Smooth muscle cell (in vitro differentiated cells): Measurements from ENCODE around the gene USP34. TPM values are rescaled to one million over a fixed set of nuclear protein-coding genes. Genes with fewer than 3 reads are reported as not detected.

ENCODE experiments used
- DNase-seq: peaks from one replicate; lab custom pipeline; 2025; ENCODE audit not compliant: unreplicated experiment; lab: John Stamatoyannopoulos, UW
- H2AFZ ChIP-seq: fragments of 200-600 bp; sonication (generic); 2 replicates; pipeline ENCODE4 v1.6.0; 2016; ENCODE audit warnings: antibody characterized with exemption, low read depth, mild to moderate bottlenecking
- H3F3A ChIP-seq: fragments of 200-600 bp; sonication (generic); 2 replicates; pipeline ENCODE4 v1.6.0; 2017; ENCODE audit warnings: antibody characterized with exemption, low read depth
- H3K27ac ChIP-seq: fragments of 200-600 bp; sonication (generic); 2 replicates; pipeline ENCODE4 v1.5.1; 2016; ENCODE audit warnings: low read depth, mild to moderate bottlenecking
- H3K27me3 ChIP-seq: fragments of 200-600 bp; sonication (generic); 2 replicates; pipeline ENCODE4 v1.6.1; 2016; ENCODE audit warnings: low read depth, mild to moderate bottlenecking
- H3K36me3 ChIP-seq: fragments of 200-600 bp; sonication (generic); 2 replicates; pipeline ENCODE4 v1.5.1; 2016; ENCODE audit warnings: low read depth
- H3K4me1 ChIP-seq: fragments of 200-600 bp; sonication (generic); 2 replicates; pipeline ENCODE4 v1.5.1; 2016; ENCODE audit warnings: low read depth
- H3K4me2 ChIP-seq: fragments of 200-600 bp; sonication (generic); 2 replicates; pipeline ENCODE4 v1.6.0; 2016; ENCODE audit warnings: mild to moderate bottlenecking
- H3K4me3 ChIP-seq: fragments of 200-600 bp; sonication (generic); 2 replicates; pipeline ENCODE4 v1.5.1; 2016; ENCODE audit warnings: mild to moderate bottlenecking
- H3K79me2 ChIP-seq: fragments of 200-600 bp; sonication (generic); 2 replicates; pipeline ENCODE4 v1.6.0; 2016; ENCODE audit warnings: low read depth, mild to moderate bottlenecking
- H3K9ac ChIP-seq: fragments of 200-600 bp; sonication (generic); 2 replicates; pipeline ENCODE4 v1.6.0; 2016; ENCODE audit warnings: low read depth
- H3K9me3 ChIP-seq: fragments of 200-600 bp; sonication (generic); replicated peaks from 2 replicates; pipeline ENCODE4 v1.5.1; 2016; ENCODE audit warnings: low read depth
- H4K20me1 ChIP-seq: fragments of 200-600 bp; sonication (generic); 2 replicates; pipeline ENCODE4 v1.6.0; 2016; ENCODE audit warnings: low read depth
- WGBS: methylation state at CpG from one replicate; pipeline ENCODE4 v1.1.7; 2016; ENCODE audit warnings: low lambda C conversion rate; 5-methylcytosine and 5-hydroxymethylcytosine counted together
- polyA plus RNA-seq: library from polyadenylated mRNA; unstranded; fragments of >200 nt; fragmentation: Nextera tagmentation; extraction: Ambion mirVana; gene quantifications from 2 replicates; pipeline ENCODE4 v1.2.1, GENCODE V29; 2016
- total RNA-seq: library from RNA; depleted of rRNA; stranded (reverse); fragments of >200 nt; gene quantifications from 2 replicates; pipeline ENCODE4 v1.2.3, GENCODE V29; 2014
- TF ChIP-seq, protein P1 (sequence below): fragments of 200-600 bp; sonication (generic); IDR thresholded peaks from 2 replicates; pipeline ENCODE4 v1.5.1; 2017; ENCODE audit warnings: borderline replicate concordance, mild to moderate bottlenecking, antibody characterized with exemption; ENCODE audit not compliant: insufficient read depth, poor library complexity, severe bottlenecking

The USP34 gene
- total and polyA plus RNA-seq, 2 experiments from 2014 or later = 26.4 to 152 TPM

- Histone ChIP-seq H3K4me2 (no peak overlapping the region), H4K20me1 (peaks cover 34% of the 10 kb centered on the region), H3K9me3 (no peaks in the 10 kb centered on the region), H3K27me3 (no peaks in the 10 kb centered on the region), H3K4me1 (peaks cover 5% of the 10 kb centered on the region), H3K9ac (no peak overlapping the region), H3K36me3 (peaks cover 17% of the 10 kb centered on the region), H3F3A (peaks cover under 1% of the 10 kb centered on the region), H3K4me3 (no peak overlapping the region), H2AFZ (no peak overlapping the region), H3K27ac (no peak overlapping the region), H3K79me2 (peaks cover 38% of the 10 kb centered on the region)
- DNase-seq = no peak
- TF ChIP-seq, protein P1, sequence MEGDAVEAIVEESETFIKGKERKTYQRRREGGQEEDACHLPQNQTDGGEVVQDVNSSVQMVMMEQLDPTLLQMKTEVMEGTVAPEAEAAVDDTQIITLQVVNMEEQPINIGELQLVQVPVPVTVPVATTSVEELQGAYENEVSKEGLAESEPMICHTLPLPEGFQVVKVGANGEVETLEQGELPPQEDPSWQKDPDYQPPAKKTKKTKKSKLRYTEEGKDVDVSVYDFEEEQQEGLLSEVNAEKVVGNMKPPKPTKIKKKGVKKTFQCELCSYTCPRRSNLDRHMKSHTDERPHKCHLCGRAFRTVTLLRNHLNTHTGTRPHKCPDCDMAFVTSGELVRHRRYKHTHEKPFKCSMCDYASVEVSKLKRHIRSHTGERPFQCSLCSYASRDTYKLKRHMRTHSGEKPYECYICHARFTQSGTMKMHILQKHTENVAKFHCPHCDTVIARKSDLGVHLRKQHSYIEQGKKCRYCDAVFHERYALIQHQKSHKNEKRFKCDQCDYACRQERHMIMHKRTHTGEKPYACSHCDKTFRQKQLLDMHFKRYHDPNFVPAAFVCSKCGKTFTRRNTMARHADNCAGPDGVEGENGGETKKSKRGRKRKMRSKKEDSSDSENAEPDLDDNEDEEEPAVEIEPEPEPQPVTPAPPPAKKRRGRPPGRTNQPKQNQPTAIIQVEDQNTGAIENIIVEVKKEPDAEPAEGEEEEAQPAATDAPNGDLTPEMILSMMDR = no peak
- WGBS = 100% methylated on average over 4 of the region's 4 CpGs
Measured at GRCh38 chr2:61376211-61376610, 94.7 kb downstream of the USP34 start.

DNA sequence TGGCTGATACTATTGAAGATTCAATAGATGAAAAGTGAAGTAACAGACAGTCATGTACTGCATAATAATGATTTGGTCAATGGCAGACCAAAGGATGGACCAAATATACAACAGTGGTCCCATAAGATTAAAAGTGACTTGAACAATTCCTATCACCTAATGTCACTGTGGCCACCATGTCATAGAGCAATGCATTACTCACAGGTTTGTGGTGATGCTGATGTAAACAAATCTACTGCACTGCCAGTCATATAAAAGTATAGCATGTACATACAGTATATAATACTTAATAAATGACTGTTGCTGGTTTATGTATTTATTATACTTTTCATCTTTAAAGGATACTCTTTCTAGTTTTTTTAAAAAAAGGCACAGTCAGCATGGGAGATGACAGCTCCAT lies 99.9 kb downstream of the USP34 start:
- peaks cover 33% of the 10 kb centered on the region for H3K79me2 ChIP-seq

DNA sequence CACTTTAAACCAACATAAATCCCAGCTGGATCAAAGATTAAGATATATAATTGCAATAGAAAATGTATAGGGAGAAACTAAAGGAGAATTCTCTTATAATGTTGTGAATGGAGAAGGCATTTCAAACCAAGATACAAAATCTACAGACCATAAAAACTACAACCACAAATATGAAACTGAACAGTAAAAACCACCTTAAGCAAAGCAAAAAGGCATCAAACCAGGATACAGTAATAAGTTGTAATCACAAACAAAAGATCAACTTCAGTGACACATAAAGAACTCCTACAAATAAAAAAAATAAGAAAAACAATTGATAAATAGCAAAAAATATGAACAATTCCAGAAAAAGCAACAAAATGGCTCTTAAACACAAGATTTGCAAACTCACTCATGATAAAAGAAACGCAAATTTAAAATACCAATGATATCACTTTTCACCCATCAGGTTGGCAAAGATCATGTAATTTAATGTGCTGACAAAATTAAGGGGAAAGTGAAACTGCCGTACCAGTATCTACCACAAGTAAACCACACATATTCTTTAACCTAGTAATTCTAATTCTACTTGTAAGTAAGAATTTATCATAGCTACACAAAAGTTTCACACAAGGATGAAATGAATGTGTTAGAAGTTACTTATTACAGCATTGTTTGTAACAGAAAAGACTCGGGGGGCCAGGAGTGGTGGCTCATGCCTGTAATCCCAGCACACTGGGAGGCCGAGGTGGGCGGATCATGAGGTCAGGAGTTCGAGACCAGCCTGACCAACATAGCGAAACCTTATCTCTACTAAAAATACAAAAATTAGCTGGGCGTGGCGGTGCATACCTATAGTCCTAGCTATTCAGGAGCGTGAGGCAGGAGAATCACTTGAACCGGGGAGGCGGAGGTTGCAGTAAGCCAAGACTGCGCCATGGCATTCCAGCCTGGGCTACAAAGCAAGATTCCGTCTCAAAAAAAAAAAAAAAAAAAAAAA lies 101.9 kb downstream of the USP34 start:
- Histone ChIP-seq H3K4me1 (no peaks in the 10 kb centered on the region), H4K20me1 (peaks cover 49% of the 10 kb centered on the region), H3K4me3 (no peak overlapping the region), H3K79me2 (peaks cover 35% of the 10 kb centered on the region), H3K4me2 (no peak overlapping the region), H3K27me3 (no peaks in the 10 kb centered on the region), H3K27ac (no peak overlapping the region), H3K9ac (no peak overlapping the region), H2AFZ (no peak overlapping the region), H3K9me3 (no peaks in the 10 kb centered on the region), H3K36me3 (peaks cover 11% of the 10 kb centered on the region), H3F3A (no peaks in the 10 kb centered on the region)
- TF ChIP-seq, protein P1 = no peak
- WGBS = 95% methylated on average over 14 of the region's 14 CpGs
- no peak for DNase-seq

More for the DNA sequence above, 99.9 kb downstream of the USP34 start:
- Histone ChIP-seq H3K4me3 (no peak overlapping the region), H3K27ac (no peak overlapping the region), H3K36me3 (peaks cover 24% of the 10 kb centered on the region), H3K4me1 (no peaks in the 10 kb centered on the region), H3F3A (no peaks in the 10 kb centered on the region), H3K27me3 (no peaks in the 10 kb centered on the region), H3K9me3 (no peaks in the 10 kb centered on the region), H3K4me2 (no peak overlapping the region), H2AFZ (no peak overlapping the region), H4K20me1 (peaks cover 47% of the 10 kb centered on the region), H3K9ac (no peak overlapping the region)
- DNase-seq = no peak
- TF ChIP-seq, protein P1 = no peak
